Medulla oblongata (tissue), 1 donor: ENCODE results near the gene PNPLA7.
"Not testable (repeated sequence)": the region's sequence is repeated elsewhere in the genome, so short reads cannot be mapped to it uniquely, and the experiment has no call there.

Experiments
- DNase-seq: peaks from one replicate; pipeline ENCODE4 v3.0.0-alpha.2; 2015; ENCODE audit errors: extremely low spot score

PNPLA7 gene

DNA sequence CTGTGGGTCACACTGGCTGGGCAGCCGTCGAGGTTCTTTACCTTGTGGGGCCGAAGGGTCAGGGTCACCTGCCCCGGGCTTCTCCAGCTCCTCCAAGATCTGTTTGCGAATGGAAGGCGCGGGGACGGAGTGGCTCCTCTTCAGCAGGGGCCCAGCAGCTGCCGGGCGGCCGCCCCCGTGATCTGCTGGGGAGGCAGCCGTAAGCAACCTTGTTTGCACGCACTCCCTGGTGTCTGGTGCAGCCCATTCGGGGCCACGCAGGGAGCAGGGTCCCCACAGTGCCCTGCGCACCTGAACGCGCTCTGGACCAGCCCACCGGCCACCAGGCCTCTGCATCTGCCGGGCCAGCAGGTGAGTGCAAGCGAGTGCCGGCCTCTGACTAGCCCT is 34.9 kb downstream of the PNPLA7 start:
- DNase-seq = no peak

DNA sequence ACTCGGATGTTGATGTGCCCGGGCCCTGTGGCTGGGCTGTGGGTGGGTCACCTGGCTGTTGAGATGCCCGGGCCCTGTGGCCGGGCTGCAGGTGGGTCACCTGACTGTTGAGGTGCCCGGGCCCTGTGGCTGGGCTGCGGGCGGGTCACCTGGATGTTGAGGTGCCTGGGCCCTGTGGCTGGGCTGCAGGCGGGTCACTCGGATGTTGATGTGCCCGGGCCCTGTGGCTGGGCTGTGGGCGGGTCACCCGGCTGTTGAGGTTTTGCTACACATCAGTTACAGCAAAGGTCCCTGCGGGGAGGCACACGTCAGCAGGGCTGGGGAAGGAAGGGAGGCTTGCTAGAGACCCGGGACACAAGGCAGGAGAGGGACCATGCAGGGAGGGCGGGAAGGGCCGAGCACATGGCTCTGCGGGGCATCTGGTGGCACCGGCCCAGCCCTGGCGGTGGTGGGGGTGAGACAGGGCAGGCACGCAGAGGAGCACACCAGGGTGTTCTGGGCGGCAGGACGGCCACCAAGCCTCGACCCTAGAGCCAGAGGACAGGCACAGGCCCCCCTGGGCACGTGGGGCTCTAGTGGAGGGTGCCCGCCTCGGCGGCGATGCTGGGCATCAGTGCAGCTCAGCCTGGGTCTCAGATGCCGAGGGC is 35.4 kb downstream of the PNPLA7 start:
- no peak for DNase-seq

DNA sequence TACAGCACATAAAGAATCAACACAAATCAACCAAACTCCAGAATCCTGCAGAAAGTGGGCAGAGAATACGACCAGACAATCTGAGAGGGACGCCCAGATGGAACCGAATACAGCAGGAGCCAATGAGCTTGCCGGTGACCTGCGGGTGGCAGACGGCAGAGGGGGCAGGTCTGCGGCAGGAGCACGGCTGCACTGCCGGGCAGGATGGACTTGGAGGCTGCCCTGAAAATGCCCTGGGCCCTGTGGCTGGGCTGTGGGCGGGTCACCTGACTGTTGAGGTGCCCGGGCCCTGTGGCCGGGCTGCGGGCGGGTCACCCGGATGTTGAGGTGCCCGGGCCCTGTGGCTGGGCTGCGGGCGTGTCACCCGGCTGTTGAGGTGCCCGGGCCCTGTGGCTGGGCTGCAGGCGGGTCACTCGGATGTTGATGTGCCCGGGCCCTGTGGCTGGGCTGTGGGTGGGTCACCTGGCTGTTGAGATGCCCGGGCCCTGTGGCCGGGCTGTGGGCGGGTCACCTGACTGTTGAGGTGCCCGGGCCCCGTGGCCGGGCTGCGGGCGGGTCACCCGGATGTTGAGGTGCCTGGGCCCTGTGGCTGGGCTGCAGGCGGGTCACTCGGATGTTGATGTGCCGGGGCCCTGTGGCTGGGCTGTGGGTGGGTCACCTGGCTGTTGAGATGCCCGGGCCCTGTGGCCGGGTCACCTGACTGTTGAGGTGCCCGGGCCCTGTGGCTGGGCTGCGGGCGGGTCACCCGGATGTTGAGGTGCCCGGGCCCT is 36.2 kb downstream of the PNPLA7 start:
- DNase-seq = not testable (repeated sequence)

DNA sequence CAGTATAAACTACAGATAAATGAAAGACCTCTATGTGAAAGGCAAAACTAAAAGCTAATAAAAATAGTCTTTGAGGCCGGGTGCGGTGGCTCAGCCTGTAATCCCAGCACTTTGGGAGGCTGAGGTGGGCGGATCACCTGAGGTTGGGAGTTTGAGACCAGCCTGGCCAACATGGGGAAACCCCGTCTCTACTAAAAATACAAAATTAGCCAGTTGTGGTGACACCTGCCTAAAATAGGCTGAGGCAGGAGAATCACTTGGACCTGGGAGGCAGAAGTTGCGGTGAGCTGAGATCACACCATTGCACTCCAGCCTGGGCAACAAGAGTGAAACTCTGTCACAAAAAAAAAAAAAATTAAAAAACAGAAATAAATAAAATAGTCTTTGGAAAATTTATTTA is 37.1 kb downstream of the PNPLA7 start:
- DNase-seq = not testable (repeated sequence)

DNA sequence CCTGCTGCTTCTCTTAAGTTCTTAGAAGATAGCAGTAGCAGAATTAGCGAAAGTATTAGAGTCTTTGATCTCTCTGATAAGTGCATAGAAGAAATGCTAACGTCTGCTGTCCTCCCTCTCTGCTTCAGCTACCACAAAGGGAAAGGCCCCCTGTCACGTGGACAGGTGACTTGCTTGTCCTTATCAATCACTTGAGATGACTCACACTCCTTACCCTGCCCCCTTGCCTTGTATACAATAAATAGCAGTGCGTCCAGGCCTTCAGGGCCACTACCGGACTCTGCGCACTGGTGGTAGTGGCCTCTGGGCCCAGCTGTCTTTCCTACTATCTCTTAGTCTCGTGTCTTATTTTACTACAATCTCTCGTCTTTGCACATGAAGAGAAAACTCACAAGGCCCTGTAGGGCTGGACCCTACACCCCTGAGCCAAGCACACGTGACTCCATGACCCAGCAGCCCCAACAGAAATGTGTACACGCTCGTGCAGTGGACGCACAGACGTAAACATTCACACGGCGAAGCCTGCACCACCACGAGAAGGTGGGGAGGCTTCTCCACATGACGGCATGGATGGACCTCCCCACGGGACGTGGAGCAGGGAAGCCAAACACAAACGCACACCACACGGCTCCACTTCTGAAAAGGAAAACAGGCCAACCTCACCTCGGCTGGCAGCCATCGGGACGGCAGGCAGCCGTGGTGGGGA is 38.3 kb downstream of the PNPLA7 start:
- DNase-seq = no peak

DNA sequence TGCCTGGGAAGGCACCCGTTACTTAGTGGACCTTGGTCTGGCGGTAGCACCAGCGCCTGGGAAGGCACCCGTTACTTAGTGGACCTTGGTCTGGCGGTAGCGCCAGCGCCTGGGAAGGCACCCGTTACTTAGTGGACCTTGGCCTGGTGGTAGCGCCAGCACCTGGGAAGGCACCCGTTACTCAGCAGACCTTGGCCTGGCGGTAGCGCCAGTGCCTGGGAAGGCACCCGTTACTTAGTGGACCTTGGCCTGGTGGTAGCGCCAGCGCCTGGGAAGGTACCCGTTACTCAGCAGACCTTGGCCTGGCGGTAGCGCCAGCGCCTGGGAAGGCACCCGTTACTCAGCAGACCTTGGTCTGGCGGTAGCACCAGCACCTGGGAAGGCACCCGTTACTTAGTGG is 39.1 kb downstream of the PNPLA7 start:
- not testable (repeated sequence) for DNase-seq

DNA sequence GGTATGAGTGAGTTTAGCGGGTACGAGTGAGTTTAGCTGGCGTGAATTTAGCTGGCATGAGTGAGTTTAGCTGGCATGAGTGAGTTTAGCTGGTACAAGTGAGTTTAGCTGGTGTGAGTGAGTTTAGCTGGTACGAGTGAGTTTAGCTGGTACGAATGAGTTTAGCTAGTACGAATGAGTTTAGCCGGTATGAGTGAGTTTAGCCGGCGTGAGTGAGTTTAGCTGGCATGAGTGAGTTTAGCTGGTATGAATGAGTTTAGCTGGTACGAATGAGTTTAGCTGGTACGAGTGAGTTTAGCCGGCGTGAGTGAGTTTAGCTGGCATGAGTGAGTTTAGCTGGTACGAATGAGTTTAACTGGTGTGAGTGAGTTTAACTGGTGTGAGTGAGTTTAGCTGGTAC is 41.0 kb downstream of the PNPLA7 start:
- DNase-seq = no peak

DNA sequence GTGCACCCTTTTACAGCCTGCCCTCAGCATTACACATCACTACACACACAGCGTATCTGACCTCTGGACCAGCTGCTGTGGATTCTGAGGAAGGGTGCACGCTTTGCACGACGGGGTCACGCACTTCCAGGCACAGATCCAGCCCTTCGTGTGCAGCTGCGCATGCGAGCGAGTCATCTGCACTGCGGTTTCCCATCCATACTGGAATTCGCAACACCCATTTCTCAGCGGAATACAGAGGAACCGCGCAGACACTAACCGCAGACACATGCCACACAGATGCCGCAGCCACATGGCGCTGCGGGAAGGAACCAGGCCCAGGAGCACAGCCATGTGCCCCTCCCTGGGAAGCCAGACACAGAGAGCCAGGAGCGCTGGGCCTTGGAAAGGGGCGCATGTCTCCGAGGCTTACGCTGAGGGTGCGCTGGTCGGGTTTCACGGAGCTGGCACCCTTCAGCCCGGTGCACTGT is 43.5 kb downstream of the PNPLA7 start:
- DNase-seq = no peak

DNA sequence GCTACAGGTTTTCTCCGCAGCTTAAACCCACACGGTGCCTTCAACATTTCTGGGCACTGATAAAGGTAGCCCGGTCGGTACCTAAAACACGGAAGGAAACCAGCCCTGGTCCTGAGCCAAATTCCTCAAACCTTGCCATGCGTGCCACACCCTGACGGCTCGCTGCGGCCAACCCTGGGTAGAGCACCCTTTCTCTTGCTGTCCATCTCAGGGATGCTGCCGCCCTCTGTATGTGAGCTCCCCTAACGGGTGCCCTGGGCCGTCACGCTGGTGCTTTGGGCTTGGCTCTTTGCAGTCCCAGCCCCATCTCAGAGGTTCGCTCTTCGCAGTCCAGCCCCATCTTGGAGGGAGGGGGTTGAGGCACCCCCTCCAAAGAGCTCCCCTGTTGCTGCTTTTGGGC is 43.9 kb downstream of the PNPLA7 start:
- DNase-seq = no peak

DNA sequence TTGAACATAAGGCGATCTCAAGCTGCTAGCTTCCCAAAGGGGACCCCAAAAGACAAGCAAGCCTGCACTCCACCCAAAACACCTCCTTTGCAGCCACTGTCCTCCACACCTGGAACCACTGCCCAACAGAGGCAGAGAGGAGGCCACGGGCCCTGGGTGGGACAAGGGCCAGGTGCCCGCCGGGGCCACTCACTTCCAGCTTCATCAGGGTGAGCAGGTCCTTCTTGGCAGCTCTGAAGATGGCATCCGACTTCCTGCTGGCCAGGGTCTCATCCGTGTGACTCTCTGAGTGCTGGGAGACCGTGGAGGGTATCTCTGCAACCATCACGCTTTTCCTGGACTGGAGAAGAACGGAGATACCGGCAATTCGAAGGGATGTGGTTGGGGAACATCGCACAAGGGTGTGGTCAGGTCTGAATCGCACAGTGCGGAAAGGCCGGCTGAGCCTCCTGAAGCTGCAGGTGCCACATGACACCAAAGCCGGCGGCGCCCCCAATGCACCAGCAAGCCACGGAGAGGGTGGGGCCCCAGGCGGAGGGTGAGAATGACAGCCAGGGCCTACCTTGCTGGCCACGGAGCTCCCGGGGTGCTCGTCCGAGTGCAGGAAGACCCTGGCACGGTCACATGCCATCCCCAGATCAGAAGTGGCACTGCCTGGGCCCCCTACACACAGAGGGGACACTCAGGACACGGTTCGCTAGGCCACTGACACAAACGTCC is 44.6 kb downstream of the PNPLA7 start:
- no peak for DNase-seq

DNA sequence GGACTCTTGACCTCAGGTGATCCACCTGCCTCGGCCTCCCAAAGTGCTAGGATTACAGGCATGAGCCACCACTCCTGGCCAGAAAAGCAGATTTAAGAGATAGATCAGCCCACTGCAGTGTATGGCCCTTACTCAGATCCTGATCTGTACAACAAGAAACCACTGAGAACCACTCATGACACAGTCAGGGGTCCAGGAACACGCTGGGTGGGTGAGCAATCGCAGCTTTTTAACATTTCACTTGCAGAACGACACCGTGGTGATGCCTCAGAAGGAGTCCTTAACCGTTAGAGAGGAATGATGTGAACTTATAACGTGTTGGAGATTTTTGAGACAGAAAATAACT is 45.8 kb downstream of the PNPLA7 start:
- DNase-seq = no peak

DNA sequence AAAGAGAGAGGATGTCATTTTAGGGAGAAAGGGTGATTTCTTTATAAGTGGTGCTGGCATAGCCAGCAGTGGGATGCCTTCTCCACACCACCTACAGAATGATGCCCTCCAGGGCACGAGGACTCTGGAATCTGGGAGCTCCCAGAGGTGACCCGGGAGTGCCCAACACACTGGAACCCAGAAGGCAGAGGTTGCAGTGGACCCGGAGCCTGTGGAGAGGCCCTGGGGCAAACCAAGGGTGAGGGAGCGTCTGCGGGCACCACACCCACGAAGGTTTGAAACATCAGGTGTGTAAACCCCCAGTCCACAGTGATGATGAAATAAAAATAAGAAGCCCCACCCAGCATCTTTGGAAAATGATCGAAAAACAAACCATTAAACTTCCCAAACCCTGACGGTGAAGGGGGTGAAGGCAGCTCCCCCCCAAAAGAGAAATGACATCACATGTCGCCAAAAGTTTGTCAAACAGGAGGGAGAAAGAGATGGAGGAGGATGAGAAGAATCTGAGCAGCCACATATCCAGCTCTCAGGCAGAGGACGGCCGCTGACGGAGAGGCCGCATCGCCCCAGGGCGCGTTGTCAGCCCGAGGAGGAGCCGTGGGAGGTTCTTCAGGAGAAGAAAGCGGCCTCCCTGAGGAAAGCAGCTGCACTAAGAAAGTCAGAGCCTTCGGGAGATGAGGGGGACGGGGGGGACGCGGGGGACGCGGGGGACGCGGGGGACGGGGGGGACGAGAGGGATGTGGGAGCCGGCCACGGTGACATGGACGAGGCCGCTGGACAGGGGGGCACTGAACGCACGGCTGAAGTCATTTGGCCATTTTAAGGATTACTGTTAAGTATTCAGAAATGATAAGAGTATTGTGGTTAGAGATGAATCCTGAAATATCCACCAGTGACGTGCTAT is 47.9 kb downstream of the PNPLA7 start:
- DNase-seq = no peak

DNA sequence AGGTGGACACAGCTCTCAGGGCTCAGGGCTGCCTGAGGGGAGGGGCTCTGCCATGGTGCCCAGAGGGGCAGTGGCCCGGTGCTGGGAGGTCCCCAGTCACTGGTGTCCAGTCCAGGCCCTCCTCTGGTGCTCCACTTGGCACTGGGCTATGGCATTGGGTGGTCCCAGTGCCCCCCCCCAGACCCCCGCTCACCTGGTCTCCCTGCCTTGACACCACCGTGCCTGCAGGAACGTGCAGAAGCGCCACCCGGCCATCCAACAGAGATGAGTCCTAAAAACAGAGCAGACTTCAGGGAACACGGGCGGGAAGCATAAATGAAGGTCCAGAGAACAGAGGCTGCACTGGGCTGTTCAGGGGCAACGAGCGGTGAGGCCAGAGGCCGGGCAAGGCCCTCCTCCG is 48.7 kb downstream of the PNPLA7 start:
- DNase-seq = no peak

DNA sequence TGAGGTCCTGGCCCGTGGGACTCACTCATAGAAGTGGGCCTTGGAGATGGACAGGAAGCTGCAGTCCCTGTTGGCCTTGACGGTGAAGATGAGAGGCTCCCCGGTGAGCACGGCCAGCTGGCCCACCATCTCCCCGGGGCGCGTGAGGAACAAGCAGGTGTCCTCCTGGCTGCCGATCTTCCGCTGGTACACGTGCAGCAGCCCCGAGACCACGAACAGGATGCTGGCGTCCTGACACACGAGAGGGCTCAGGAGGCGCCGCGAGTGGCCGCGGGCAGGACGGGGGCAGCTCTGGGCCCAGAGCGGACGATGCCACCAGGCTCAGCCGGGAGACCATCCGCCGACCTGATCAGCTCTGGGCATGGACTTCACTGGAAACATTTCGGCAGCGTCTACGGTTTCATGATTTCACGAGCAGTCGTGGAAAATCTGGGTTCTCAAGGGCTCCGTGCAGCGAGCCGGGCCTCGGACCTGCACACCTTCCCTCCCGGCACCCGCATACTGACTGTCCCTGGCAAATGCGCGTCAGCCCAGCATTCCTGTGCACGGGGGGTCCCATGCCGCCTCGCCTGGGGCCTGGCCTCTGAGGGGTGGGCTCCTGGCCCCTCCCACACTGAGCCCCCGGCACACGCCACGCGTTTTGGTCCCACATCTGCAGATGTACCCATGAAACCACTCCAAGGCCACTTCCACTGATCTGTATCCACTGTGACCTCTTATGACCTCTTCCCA is 49.4 kb downstream of the PNPLA7 start:
- DNase-seq = no peak

DNA sequence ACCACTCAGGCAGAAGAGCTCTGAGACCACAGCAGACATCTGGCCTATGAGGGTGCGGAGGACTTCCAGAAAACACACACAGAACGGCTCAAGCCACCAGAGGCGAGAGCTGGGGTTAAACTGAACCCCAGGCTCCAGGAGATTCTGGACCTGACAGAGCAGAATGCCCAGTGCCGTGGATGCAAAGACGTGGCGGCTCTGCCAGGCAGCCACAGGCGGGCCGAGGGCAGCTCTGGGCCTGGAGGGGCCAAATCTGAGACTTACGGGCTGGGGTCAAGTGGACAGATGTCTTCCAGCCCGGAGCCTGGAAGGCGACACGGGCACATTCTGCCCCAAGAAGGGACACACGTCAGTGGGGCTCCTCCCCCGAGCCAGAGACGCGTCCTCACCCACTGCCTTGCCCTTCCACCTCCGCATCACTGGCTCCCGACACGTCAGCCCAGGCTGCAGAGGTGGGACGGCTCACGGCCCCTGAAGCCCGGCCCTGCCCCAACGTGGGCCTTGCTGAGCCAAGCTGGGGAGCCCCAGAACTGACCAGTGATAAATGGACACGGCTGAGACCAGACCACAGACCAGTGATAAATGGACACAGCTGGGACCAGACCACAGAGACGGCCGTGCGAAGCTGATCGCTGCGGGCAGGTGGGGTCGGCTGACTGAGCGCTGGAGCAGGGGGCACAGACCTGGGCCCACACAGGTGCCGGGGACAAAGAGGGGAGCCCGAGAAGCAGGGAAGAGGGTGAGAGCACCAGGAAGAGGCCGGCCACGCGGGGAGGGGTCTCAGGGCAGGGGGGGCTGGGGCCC is 50.1 kb downstream of the PNPLA7 start:
- no peak for DNase-seq

DNA sequence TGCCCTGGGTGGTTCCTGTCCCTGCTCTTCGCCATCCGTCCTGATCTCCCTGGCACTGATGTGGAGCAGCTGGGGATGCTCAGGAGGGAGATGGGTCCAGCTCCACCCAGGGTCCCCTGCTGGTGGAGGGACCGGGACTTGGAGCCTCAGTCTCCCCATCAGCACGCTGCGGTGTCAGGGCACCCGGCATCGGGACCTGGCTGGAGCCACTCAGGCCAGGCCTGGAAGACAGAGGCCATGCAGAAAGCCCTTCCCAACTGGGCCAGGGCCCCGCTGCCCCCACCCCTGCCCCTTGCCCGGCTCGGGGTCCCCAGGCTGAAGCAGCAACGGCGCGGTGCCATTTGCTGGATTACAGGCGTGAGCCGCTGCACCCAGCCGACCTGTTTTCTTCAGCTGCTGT is 50.8 kb downstream of the PNPLA7 start:
- DNase-seq = no peak

DNA sequence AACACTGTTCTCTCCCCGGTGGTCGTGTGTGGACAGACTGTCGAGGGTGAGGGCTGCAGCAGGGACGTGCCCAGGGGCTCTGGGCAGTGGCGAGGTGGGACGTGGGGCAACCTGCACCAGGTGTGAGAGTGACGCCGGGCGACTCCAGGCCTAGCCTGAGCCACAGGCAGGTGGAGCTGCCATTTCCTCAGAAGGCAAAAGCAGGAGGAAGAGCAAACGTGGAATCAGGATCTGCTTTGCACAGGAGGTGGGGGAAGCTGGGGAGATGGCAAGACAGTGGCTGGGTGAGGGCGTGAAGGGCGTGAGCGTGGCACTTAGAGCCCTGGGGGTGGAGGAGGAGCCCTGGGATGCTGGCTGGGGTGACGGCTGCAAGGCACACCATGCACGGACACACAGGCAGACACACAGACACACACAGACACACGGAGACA is 51.5 kb downstream of the PNPLA7 start:
- no peak for DNase-seq

DNA sequence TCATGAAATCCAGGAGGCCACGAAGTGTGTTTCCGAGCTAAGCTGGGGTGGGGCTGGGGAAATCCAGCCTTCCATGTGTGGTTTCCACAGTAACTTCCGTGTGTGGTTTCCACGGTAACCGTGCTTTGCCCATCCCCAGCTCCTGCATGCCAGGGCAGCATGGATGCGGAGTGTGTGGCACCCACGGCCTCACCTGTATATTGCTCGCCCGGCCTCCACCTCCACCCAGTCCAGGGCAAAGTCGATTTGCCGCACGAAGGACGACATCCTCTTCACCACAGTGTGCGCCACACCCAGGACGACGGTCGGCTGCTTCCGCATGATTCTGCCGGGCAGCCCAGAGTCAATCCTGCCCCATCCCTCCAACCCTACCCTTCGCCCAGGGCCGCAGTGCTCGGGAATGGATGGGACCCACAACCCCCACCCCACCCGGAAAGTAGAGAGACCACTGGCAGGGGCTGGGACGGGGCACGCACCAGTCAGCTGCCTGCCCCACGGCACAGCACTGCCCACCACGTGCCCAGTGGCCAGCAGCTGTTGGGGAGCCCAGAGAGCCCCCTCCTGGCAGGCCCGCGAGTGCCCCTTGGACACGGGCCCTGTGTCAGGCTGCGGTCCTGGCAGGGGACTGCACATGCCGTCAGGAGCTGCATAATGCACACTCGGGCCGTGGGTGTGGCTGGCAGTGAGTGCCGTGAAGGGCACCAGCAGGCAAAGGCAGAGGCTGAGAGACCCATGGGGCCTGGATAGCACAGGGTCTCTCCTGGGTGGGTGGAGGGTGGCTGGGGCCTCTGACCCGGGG is 52.1 kb downstream of the PNPLA7 start:
- DNase-seq = no peak
